MM.1S (cell line): ENCODE results near the gene EFNA2.

Experiments
- EZH2 ChIP-seq: fragments of 300-600 bp; sonication (generic); optimal IDR thresholded peaks from 2 replicates; pipeline ENCODE3; 2017; ENCODE audit warnings: low read depth, mild to moderate bottlenecking, antibody characterized with exemption, low read length, mixed read lengths
- EZH2phosphoT487 ChIP-seq: fragments of 300-600 bp; sonication (generic); IDR thresholded peaks from 2 replicates; pipeline ENCODE4 v1.6.1; 2018; ENCODE audit warnings: antibody characterized with exemption, low read length

DNA sequence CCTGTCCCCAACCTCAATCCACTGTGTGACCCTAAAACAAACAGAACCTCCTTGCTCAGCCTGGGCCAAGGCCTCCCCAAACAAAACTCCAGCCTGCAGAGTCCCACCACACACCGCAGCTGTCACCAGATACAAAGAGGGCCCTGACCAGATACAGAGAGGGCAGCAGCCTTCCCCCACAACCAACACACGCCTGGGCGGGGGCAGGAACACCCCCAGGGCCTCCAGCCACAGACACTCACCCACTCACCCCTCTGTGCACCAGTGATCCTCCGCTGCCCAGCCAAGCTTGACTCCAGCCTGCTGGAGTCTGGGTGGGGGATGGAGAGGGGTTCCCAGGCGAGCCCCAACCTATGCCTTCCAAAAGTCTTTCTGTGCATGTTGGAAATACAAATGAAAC lies 22.5 kb upstream of the EFNA2 start:
- TF ChIP-seq EZH2 (no peak), EZH2phosphoT487 (no peak)
